ENCODE measurements around the gene CIITA.

- TF ChIP-seq POLR2AphosphoS5 (IDR thresholded peaks at IDR 0.05) (no peak), POLR2A (IDR thresholded peaks at IDR 0.05) (no peak), CTCF (IDR thresholded peaks at IDR 0.05) (no peak)
Observed at GRCh38 chr16:10951026-10951425, 74.0 kb downstream of the CIITA start.
